NCI-H146 treated with DMSO at 0.1 percent for 48 hours (cell line): ENCODE data around the gene CCDC7.

Source experiments
- DNase-seq: peaks from one replicate; lab custom pipeline; 2025; ENCODE audit not compliant: unreplicated experiment; lab: John Stamatoyannopoulos, UW

Gene CCDC7

DNA sequence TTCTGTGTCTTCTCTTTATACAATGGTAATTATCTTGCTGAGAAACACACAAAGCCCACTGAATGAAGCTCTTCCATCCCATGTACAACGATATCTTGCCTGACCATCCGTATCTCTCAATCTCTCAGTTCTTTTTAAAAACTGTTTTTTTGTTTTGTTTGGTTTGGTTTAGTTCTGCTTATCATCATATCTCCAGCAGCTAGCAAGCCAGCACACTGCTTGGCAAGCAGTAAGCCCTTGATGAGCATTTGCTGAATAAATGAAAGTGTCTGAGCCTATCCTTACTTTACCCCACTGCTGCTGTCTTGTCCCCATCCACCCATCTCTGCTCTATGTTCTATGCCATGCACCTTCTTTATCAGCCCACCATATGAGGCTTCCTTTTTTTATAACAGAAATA is 477.9 kb downstream of the CCDC7 start:
- DNase-seq = no peak
